HG03378 (cell line): ENCODE data around the gene SLC25A13.

Source experiments
- ATAC-seq: cut with Tn5 transposase; IDR thresholded peaks from one replicate; pipeline ENCODE4 v1.9.1; 2021; ENCODE audit warnings: mild to moderate bottlenecking, moderate library complexity; ENCODE audit not compliant: unreplicated experiment

Gene SLC25A13

GRCh38 chr7:96326752-96327151, 4.9 kb upstream of the SLC25A13 start:
- peak; percentile 58 for ATAC-seq

GRCh38 chr7:96322847-96323461, 1.1 kb upstream of the SLC25A13 start:
- no peak for ATAC-seq

- ATAC-seq = peak; percentile 19
Measured at GRCh38 chr7:96322373-96322695, 436 bp upstream of the SLC25A13 start.

- peak; percentile 58 for ATAC-seq
Measured at GRCh38 chr7:96321031-96321657, 754 bp downstream of the SLC25A13 start.

GRCh38 chr7:96320442-96320841, 1.5 kb downstream of the SLC25A13 start:
- ATAC-seq = peak; percentile 62

- ATAC-seq = no peak
Measured at GRCh38 chr7:96319439-96319838, 2.5 kb downstream of the SLC25A13 start.

- ATAC-seq = no peak
Measured at GRCh38 chr7:96316949-96317348, 4.9 kb downstream of the SLC25A13 start.

- ATAC-seq = no peak
Measured at GRCh38 chr7:96315125-96315512, 6.8 kb downstream of the SLC25A13 start.

- no peak for ATAC-seq
Measured at GRCh38 chr7:96314402-96315124, 7.3 kb downstream of the SLC25A13 start.

- ATAC-seq = no peak
Measured at GRCh38 chr7:96313940-96314339, 8.0 kb downstream of the SLC25A13 start.

GRCh38 chr7:96312502-96312901, 9.4 kb downstream of the SLC25A13 start:
- no peak for ATAC-seq

GRCh38 chr7:96311967-96312366, 9.9 kb downstream of the SLC25A13 start:
- ATAC-seq = no peak

- ATAC-seq = no peak
Measured at GRCh38 chr7:96310110-96310509, 11.8 kb downstream of the SLC25A13 start.

GRCh38 chr7:96308950-96309263, 13.0 kb downstream of the SLC25A13 start:
- no peak for ATAC-seq

- ATAC-seq = no peak
Measured at GRCh38 chr7:96308253-96308949, 13.5 kb downstream of the SLC25A13 start.

- no peak for ATAC-seq
Measured at GRCh38 chr7:96306385-96307125, 15.3 kb downstream of the SLC25A13 start.

GRCh38 chr7:96305915-96306314, 16.0 kb downstream of the SLC25A13 start:
- no peak for ATAC-seq

- no peak for ATAC-seq
Measured at GRCh38 chr7:96304573-96304972, 17.3 kb downstream of the SLC25A13 start.

- no peak for ATAC-seq
Measured at GRCh38 chr7:96303686-96304443, 18.0 kb downstream of the SLC25A13 start.

GRCh38 chr7:96303105-96303685, 18.7 kb downstream of the SLC25A13 start:
- ATAC-seq = no peak
